Spinal cord (tissue), 10 donors: ENCODE measurements around the gene ADRA2B. TPM values are rescaled to one million over a fixed set of nuclear protein-coding genes. Genes with fewer than 3 reads are reported as not detected.

Experiments used
- DNase-seq, 6 donors: peaks; one replicate each; pipeline versions ENCODE4 v3.0.0 to v3.0.0-alpha.2; 2013 to 2015; ENCODE audit warnings: low spot score in 6 of 6, low read depth in 4 of 6
- H3K27ac ChIP-seq: one replicate; pipeline ENCODE4 v1.5.1; 2013; ENCODE audit warnings: low read depth, low read length, control low read depth
- H3K27me3 ChIP-seq: one replicate; pipeline ENCODE4 v1.6.1; 2013; ENCODE audit warnings: low read length; ENCODE audit not compliant: control insufficient read depth, insufficient read depth
- H3K36me3 ChIP-seq: one replicate; pipeline ENCODE4 v1.6.1; 2013; ENCODE audit warnings: low read length; ENCODE audit not compliant: control insufficient read depth, insufficient read depth
- H3K4me1 ChIP-seq: one replicate; pipeline ENCODE4 v1.6.1; 2013; ENCODE audit warnings: low read length; ENCODE audit not compliant: control insufficient read depth, insufficient read depth
- H3K4me3 ChIP-seq: one replicate; pipeline ENCODE4 v1.5.1; 2013; ENCODE audit warnings: low read depth, low read length, control low read depth
- H3K9me3 ChIP-seq: one replicate; pipeline ENCODE4 v1.6.1; 2013; ENCODE audit warnings: low read length; ENCODE audit not compliant: control insufficient read depth, insufficient read depth
- WGBS: methylation state at CpG from one replicate; pipeline ENCODE4 v1.1.5; 2013; ENCODE audit warnings: missing lambda C conversion rate; ENCODE audit not compliant: insufficient coverage; 5-methylcytosine and 5-hydroxymethylcytosine counted together
- polyA plus RNA-seq, 2 donors: library from polyadenylated mRNA; unstranded; fragments of 120-200 nt; gene quantifications; one replicate each; pipeline ENCODE4 v1.2.1, GENCODE V29; 2013; ENCODE audit not compliant: insufficient read length in 2 of 2
- total RNA-seq, 2 donors: library from RNA; depleted of rRNA in 1 of 2; stranded (reverse); fragments of 120-200 nt in 1 of 2; fragments of >200 nt in 1 of 2; gene quantifications; one replicate each; pipeline versions ENCODE4 v1.2.3 to v1.2.4, GENCODE V29; 2013 to 2014
- donor health status: healthy.

ADRA2B gene
- total and polyA plus RNA-seq, 4 donors: 0.25 to 0.88 (median 0.61) TPM

GRCh38 chr2:96157649-96158553 lies 41.5 kb upstream of the ADRA2B start:
- H3K27me3 ChIP-seq: no peaks in the 10 kb centered on the region
- no peak for DNase-seq
- H3K36me3 ChIP-seq: no peaks in the 10 kb centered on the region
- H3K4me3 ChIP-seq: no peak overlapping the region
- peaks cover 13% of the 10 kb centered on the region for H3K4me1 ChIP-seq
- no peak overlapping the region for H3K27ac ChIP-seq
- no peaks in the 10 kb centered on the region for H3K9me3 ChIP-seq
- WGBS: 59% methylated on average over 15 of the region's 19 CpGs

GRCh38 chr2:96156926-96157648 lies 40.7 kb upstream of the ADRA2B start:
- DNase-seq: no peak
- Histone ChIP-seq H3K4me3 (no peak overlapping the region), H3K27me3 (no peaks in the 10 kb centered on the region), H3K9me3 (no peaks in the 10 kb centered on the region), H3K4me1 (peaks cover 13% of the 10 kb centered on the region), H3K36me3 (no peaks in the 10 kb centered on the region), H3K27ac (no peak overlapping the region)
- 95% methylated on average over 4 of the region's 5 CpGs for WGBS

- Histone ChIP-seq H3K36me3 (no peaks in the 10 kb centered on the region), H3K27ac (no peak overlapping the region), H3K27me3 (no peaks in the 10 kb centered on the region), H3K9me3 (no peaks in the 10 kb centered on the region), H3K4me1 (peaks cover 13% of the 10 kb centered on the region), H3K4me3 (no peak overlapping the region)
- DNase-seq: no peak
- WGBS: 70% methylated on average over 5 of the region's 10 CpGs
These were observed 39.8 kb upstream of the ADRA2B start for GRCh38 chr2:96156011-96156820.

- 79% methylated on average over 15 of the region's 16 CpGs for WGBS
- H3K9me3 ChIP-seq: no peaks in the 10 kb centered on the region
- H3K27ac ChIP-seq: no peak overlapping the region
- no peaks in the 10 kb centered on the region for H3K36me3 ChIP-seq
- no peaks in the 10 kb centered on the region for H3K27me3 ChIP-seq
- DNase-seq: no peak
- peaks cover 13% of the 10 kb centered on the region for H3K4me1 ChIP-seq
- no peak overlapping the region for H3K4me3 ChIP-seq
These were observed 38.4 kb upstream of the ADRA2B start for GRCh38 chr2:96154506-96155380.

- peaks cover 14% of the 10 kb centered on the region for H3K4me1 ChIP-seq
- H3K27ac ChIP-seq: no peak overlapping the region
- no peaks in the 10 kb centered on the region for H3K36me3 ChIP-seq
- WGBS: 77% methylated on average over 6 of the region's 7 CpGs
- no peaks in the 10 kb centered on the region for H3K9me3 ChIP-seq
- DNase-seq: no peak
- H3K27me3 ChIP-seq: no peaks in the 10 kb centered on the region
- H3K4me3 ChIP-seq: no peak overlapping the region
These were observed 37.6 kb upstream of the ADRA2B start for GRCh38 chr2:96153991-96154431.

GRCh38 chr2:96153291-96153713 lies 36.9 kb upstream of the ADRA2B start:
- 92% methylated on average over 7 of the region's 7 CpGs for WGBS

GRCh38 chr2:96152304-96153161 lies 36.2 kb upstream of the ADRA2B start:
- DNase-seq: no peak
- Histone ChIP-seq H3K4me3 (no peak overlapping the region), H3K36me3 (no peaks in the 10 kb centered on the region), H3K27me3 (peaks cover 11% of the 10 kb centered on the region), H3K27ac (no peak overlapping the region), H3K9me3 (no peaks in the 10 kb centered on the region), H3K4me1 (peaks cover 17% of the 10 kb centered on the region)
- WGBS: 62% methylated on average over 11 of the region's 13 CpGs

More at GRCh38 chr2:96153291-96153713, 36.9 kb upstream of the ADRA2B start:
- Histone ChIP-seq H3K4me1 (peaks cover 17% of the 10 kb centered on the region), H3K4me3 (no peak overlapping the region), H3K9me3 (no peaks in the 10 kb centered on the region), H3K27ac (no peak overlapping the region), H3K36me3 (no peaks in the 10 kb centered on the region), H3K27me3 (peaks cover 7% of the 10 kb centered on the region)
- no peak for DNase-seq

- Histone ChIP-seq H3K36me3 (no peaks in the 10 kb centered on the region), H3K4me1 (peaks cover 21% of the 10 kb centered on the region), H3K27ac (no peak overlapping the region), H3K4me3 (no peak overlapping the region), H3K9me3 (no peaks in the 10 kb centered on the region), H3K27me3 (peaks cover 15% of the 10 kb centered on the region)
- 84% methylated on average over 8 of the region's 9 CpGs for WGBS
- no peak for DNase-seq
These were observed 35.4 kb upstream of the ADRA2B start for GRCh38 chr2:96151595-96152303.
